ENCODE data around the gene VPS51. TPM values are rescaled to one million over a fixed set of nuclear protein-coding genes. Genes with fewer than 3 reads are reported as not detected.

VPS51 gene
- total RNA-seq, 2 experiments from 2014 or later, result 103 TPM

DNA sequence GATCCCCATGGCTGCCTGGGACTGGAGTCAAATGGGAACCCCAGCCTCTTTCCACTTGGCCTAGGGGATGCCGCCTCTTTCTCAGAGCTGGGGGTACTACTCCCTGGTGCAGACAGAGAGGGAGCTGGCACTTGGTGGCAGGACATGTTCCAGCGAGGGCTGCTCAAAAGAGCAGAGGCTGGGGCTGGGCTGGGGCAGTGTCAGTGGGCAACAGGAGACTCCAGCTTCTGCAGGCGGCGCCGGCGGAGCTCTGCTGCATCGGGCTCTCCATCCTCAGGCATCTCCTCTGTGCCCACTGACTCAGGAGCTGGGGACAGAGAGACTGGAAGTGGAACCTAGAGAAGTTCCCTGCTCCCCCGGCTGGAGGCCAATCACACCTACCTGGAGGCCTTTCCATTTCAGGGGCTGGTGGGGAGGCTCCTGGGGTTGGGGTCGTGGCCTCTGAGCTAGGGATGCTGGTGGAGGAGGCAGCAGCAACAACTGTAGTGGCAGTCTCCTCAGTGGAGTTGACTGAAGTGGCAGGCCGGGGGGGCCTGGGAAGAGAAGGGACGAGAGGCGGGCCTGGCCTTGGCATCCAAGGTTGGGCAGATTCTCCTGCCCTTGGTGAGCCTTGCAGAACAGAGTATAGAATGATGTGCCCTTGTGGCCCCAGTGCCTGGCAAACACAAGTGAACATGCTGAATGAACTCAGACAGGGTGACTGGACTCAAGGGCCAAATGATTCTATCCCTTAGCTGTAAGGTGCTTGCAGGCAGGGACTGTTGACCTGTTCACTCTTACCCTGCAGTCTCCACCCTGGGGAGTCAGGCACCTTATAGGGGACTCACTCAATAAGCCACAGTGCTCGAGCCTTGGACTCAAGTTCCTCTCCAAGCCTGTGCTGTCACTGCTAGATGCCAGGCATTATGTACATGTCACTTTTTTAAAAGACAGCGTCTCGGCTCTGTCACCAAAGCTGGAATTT lies 32.5 kb downstream of the VPS51 start:
- no peaks in the 10 kb centered on the region for H3K9me3 Mint-ChIP-seq
- no peak for TF ChIP-seq CTCF (IDR thresholded peaks at IDR 0.05)
- no peaks in the 10 kb centered on the region for H3K27me3 Mint-ChIP-seq
- H3K27ac Mint-ChIP-seq, result no peak overlapping the region
- intact Hi-C loops (cut with micrococcal nuclease), result no loop called here
- POLR2A ChIA-PET, result interaction anchor here (0.7 to 1.7 kb wide), 8 partner anchors 7 to 289 kb away, joined by 3 to 7 read pairs (median 4); partner anchors contain the start of gene ZNHIT2
- H3K36me3 Mint-ChIP-seq (ENCODE audit: low read depth), result peaks cover 29% of the 10 kb centered on the region
- no peak for ATAC-seq
- CTCF ChIA-PET, result interaction anchor here (1.3 to 2.1 kb wide), 2 partner anchors 11 to 16 kb away, joined by 3 to 5 read pairs; partner anchors contain the start of gene ZNHIT2
- DNase-seq, result no peak
- H3K4me1 Mint-ChIP-seq (ENCODE audit: low read depth), result peaks cover 21% of the 10 kb centered on the region
- H3K4me3 Mint-ChIP-seq, result no peak overlapping the region

DNA sequence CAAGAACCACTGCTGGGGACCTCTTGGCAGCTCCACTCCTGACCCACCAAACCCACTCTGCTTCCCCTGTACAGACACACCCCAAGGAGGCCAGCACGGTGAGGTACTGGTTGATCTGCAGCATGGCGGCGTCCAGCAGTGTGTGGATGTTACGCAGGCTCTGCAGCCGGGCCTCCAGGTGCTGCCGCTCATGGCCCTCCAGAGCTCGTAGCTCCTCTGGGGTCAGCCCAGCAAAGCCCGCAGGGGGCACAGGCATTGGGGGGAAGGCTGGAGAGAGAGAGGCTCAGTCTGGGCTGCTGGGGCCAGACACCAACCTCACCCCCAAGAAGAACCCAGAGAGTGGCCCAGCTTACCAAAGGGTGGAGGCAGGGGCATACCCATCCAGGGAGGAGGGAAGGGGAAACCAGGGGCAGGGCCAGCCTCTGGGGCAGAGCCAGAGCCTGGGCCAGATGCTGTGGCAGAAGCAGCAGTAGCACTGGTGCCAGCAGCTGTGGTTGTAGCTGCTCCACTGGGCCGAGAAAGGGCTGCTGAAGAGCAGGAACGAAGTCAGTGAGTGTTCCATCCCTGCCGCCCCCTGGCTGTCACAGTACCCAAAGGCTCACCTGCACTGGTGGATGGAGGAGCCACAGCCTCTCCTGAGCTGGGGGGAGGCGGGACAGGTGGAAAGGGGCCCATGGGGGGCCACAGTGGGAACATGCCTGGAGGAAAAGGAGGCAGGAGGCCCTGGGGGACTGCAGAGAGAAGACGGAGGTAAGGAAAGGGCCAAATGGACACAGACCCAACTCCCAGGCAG lies 33.8 kb downstream of the VPS51 start:
- DNase-seq, result no peak
- ChIA-PET CTCF (interaction anchor here (1.1 to 2.1 kb wide), 3 partner anchors 9 to 17 kb away, joined by 3 to 5 read pairs (median 3); partner anchors contain the start of gene ZNHIT2), POLR2A (interaction anchor here (0.7 to 1.6 kb wide), 5 partner anchors 10 to 287 kb away, joined by 3 to 6 read pairs (median 4); partner anchors contain the start of gene ZNHIT2)
- TF ChIP-seq CTCF (IDR thresholded peaks at IDR 0.05), result no peak
- intact Hi-C loops (cut with micrococcal nuclease), result no loop called here
- Mint-ChIP-seq H3K27ac (no peak overlapping the region), H3K9me3 (no peaks in the 10 kb centered on the region), H3K36me3 (ENCODE audit: low read depth) (peaks cover 25% of the 10 kb centered on the region), H3K4me3 (no peak overlapping the region), H3K4me1 (ENCODE audit: low read depth) (peaks cover 16% of the 10 kb centered on the region), H3K27me3 (no peaks in the 10 kb centered on the region)
- no peak for ATAC-seq

DNA sequence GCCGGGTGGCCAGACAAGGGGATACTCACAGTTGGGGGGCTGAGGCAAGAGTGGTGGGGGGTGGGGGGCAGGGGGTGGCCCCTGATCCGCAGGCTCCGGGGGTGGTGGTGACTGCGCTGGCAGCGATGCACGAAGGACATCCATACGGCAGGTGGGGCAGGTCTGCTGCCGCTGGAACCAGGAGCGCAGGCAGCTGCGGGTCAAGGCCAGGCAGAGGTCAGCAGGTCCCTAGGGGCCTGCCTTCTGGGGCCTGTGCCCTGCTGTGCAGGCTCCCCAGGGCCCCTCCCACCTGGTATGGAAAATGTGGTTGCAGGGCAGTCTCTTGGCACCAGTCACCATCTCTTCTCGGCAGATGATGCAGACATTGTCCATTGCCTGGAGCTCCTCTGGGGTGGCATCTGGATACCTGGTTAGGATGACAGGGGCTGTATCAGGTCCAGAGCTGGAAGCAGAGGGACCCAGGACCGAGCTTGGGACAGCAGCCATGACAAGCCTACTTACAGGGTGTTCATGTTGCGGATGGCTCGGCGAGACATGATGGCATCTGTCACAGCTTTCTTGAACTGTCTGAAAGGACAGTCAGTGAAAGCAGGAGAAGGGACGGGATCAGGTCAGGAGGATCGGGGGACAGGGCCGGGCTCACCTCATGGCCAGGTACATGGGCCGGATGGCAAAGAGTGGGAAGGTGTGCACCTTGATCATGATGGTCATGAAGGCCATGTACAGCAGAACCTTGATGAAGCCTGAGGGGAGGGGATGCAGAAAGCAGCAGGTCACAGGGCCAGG lies 34.8 kb downstream of the VPS51 start:
- Mint-ChIP-seq H3K36me3 (ENCODE audit: low read depth) (peaks cover 23% of the 10 kb centered on the region), H3K9me3 (no peaks in the 10 kb centered on the region), H3K27ac (no peak overlapping the region), H3K4me3 (no peak overlapping the region), H3K27me3 (no peaks in the 10 kb centered on the region), H3K4me1 (ENCODE audit: low read depth) (peaks cover 17% of the 10 kb centered on the region)
- DNase-seq, result no peak
- ChIA-PET POLR2A (interaction anchor here (0.6 to 7.8 kb wide), 6 partner anchors 9 to 369 kb away, joined by 3 to 77 read pairs (median 4); partner anchors contain the start of genes FAU, MRPL49 and ZNHIT2), CTCF (interaction anchor here (1.1 to 1.8 kb wide), 5 partner anchors 9 to 20 kb away, joined by 3 to 6 read pairs (median 5); partner anchors contain the start of genes FAU, MRPL49 and ZNHIT2)
- ATAC-seq, result no peak
- no peak for TF ChIP-seq CTCF (IDR thresholded peaks at IDR 0.05)
- intact Hi-C loops (cut with micrococcal nuclease), result no loop called here

GRCh38 chr11:65131417-65131776 lies 35.4 kb downstream of the VPS51 start:
- no peak for DNase-seq
- Mint-ChIP-seq H3K27ac (no peak overlapping the region), H3K36me3 (ENCODE audit: low read depth) (peaks cover 20% of the 10 kb centered on the region), H3K27me3 (no peaks in the 10 kb centered on the region), H3K4me1 (ENCODE audit: low read depth) (peaks cover 22% of the 10 kb centered on the region), H3K9me3 (no peaks in the 10 kb centered on the region), H3K4me3 (no peak overlapping the region)
- intact Hi-C loops (cut with micrococcal nuclease), result no loop called here
- CTCF ChIA-PET, result interaction anchor here (1.2 to 1.8 kb wide), 4 partner anchors 9 to 21 kb away, joined by 3 to 6 read pairs (median 6); partner anchors contain the start of genes FAU, MRPL49 and ZNHIT2
- POLR2A ChIA-PET, result interaction anchor here (0.6 to 7.8 kb wide), 5 partner anchors 10 to 49 kb away, joined by 3 to 77 read pairs (median 4); partner anchors contain the start of genes FAU and MRPL49
- no peak for ATAC-seq
- no peak for TF ChIP-seq CTCF (IDR thresholded peaks at IDR 0.05)

All from activated CD8-positive, alpha-beta T cell treated with anti-CD3 and anti-CD28 coated beads for 36 hours (primary cell).